ENCODE data around the gene SGPP2.

GRCh38 chr2:222479859-222480258 is 55.5 kb downstream of the SGPP2 start:
- TF ChIP-seq, protein P1, sequence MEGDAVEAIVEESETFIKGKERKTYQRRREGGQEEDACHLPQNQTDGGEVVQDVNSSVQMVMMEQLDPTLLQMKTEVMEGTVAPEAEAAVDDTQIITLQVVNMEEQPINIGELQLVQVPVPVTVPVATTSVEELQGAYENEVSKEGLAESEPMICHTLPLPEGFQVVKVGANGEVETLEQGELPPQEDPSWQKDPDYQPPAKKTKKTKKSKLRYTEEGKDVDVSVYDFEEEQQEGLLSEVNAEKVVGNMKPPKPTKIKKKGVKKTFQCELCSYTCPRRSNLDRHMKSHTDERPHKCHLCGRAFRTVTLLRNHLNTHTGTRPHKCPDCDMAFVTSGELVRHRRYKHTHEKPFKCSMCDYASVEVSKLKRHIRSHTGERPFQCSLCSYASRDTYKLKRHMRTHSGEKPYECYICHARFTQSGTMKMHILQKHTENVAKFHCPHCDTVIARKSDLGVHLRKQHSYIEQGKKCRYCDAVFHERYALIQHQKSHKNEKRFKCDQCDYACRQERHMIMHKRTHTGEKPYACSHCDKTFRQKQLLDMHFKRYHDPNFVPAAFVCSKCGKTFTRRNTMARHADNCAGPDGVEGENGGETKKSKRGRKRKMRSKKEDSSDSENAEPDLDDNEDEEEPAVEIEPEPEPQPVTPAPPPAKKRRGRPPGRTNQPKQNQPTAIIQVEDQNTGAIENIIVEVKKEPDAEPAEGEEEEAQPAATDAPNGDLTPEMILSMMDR (IDR thresholded peaks at IDR 0.05): no peak
- no peak for TF ChIP-seq ZFX (IDR thresholded peaks at IDR 0.05; ENCODE audit: borderline replicate concordance)

Measured in 22Rv1 (cell line).